Fibroblast of pulmonary artery (primary cell): ENCODE measurements around the gene TMEM87A.
A peak's percentile ranks its signal among the peaks of the same experiment; 100 is the strongest.

ENCODE experiments used
- DNase-seq: peaks from one replicate; pipeline ENCODE4 v3.0.0-alpha.2; 2010; ENCODE audit warnings: low read depth
- H3K4me3 ChIP-seq: replicated peaks from 2 replicates; pipeline ENCODE4 v1.5.1; 2011; ENCODE audit warnings: low read depth, mild to moderate bottlenecking, control low read depth, low read length, moderate library complexity
- CTCF ChIP-seq: IDR thresholded peaks from 2 replicates; pipeline ENCODE4 v1.5.1; 2011; ENCODE audit warnings: mild to moderate bottlenecking, control low read depth, low read length, inconsistent platforms; ENCODE audit errors: missing control alignments

The TMEM87A gene

GRCh38 chr15:42220216-42220615 lies 53.0 kb downstream of the TMEM87A start:
- H3K4me3 ChIP-seq: no peak overlapping the region
- peak; percentile 26 for DNase-seq
- no peak for TF ChIP-seq CTCF

- DNase-seq: no peak
- TF ChIP-seq CTCF: no peak
- no peak overlapping the region for H3K4me3 ChIP-seq
Measured at GRCh38 chr15:42218953-42219592, 54.2 kb downstream of the TMEM87A start.

GRCh38 chr15:42217568-42217967 lies 55.7 kb downstream of the TMEM87A start:
- no peak for DNase-seq
- TF ChIP-seq CTCF: no peak
- no peak overlapping the region for H3K4me3 ChIP-seq

GRCh38 chr15:42215913-42216829 lies 57.1 kb downstream of the TMEM87A start:
- peak; percentile 8 for TF ChIP-seq CTCF
- H3K4me3 ChIP-seq: no peak overlapping the region
- peak; percentile 23 for DNase-seq

GRCh38 chr15:42214600-42214999 lies 58.6 kb downstream of the TMEM87A start:
- DNase-seq: no peak
- no peak for TF ChIP-seq CTCF
- H3K4me3 ChIP-seq: no peak overlapping the region

- no peak for TF ChIP-seq CTCF
- H3K4me3 ChIP-seq: no peak overlapping the region
- DNase-seq: no peak
Measured at GRCh38 chr15:42213511-42213910, 59.7 kb downstream of the TMEM87A start.
